Endothelial cell of umbilical vein (primary cell): Measurements from ENCODE around the gene EPAS1.

ENCODE experiments used
- CTCF ChIP-seq, 2 donors: IDR thresholded peaks; 1 replicate in 1 of 2; 2 replicates in 1 of 2; pipeline ENCODE4 v1.5.1; 2011; ENCODE audit warnings: low read length in 2 of 2, mild to moderate bottlenecking in 2 of 2, moderate library complexity in 2 of 2, control low read depth in 1 of 2, inconsistent platforms in 1 of 2, low read depth in 1 of 2; ENCODE audit not compliant: insufficient read depth in 1 of 2; ENCODE audit errors: extremely low read depth in 1 of 2
- EZH2 ChIP-seq: IDR thresholded peaks from 2 replicates; pipeline ENCODE4 v1.6.1; 2012; ENCODE audit warnings: borderline replicate concordance, low read depth, mild to moderate bottlenecking, moderate library complexity, low read length, inconsistent platforms; ENCODE audit not compliant: severe bottlenecking
- GATA2 ChIP-seq: IDR thresholded peaks from 2 replicates; pipeline ENCODE4 v1.7.0; 2011; ENCODE audit warnings: low read depth, mild to moderate bottlenecking, moderate library complexity, mixed read lengths, low read length; ENCODE audit not compliant: insufficient read length, insufficient read depth
- JUN ChIP-seq: IDR thresholded peaks from 2 replicates; pipeline ENCODE4 v1.6.1; 2011; ENCODE audit warnings: borderline replicate concordance, low read depth; ENCODE audit not compliant: insufficient read length, insufficient read depth
- MYC ChIP-seq: IDR thresholded peaks from one replicate; pipeline ENCODE4 v1.6.1; 2011; ENCODE audit warnings: mild to moderate bottlenecking, low read depth, low read length
- POLR2A ChIP-seq: IDR thresholded peaks from 2 replicates; pipeline ENCODE4 v1.6.1; 2012; ENCODE audit warnings: low read depth, mild to moderate bottlenecking, control low read depth, low read length
- POLR2AphosphoS5 ChIP-seq: IDR thresholded peaks from 2 replicates; pipeline ENCODE4 v1.6.1; 2012; ENCODE audit warnings: low read depth, mild to moderate bottlenecking, control low read depth, low read length, moderate library complexity; ENCODE audit not compliant: insufficient read depth

- no peak for TF ChIP-seq CTCF (IDR thresholded peaks at IDR 0.05; ENCODE audit: extremely low read depth in 1 of 2, insufficient read depth in 1 of 2, low read depth in 1 of 2, low read length in 2 of 2)
- TF ChIP-seq POLR2A, result no peak
- no peak for TF ChIP-seq EZH2
- TF ChIP-seq MYC, result no peak
- TF ChIP-seq POLR2AphosphoS5, result no peak
- no peak for TF ChIP-seq GATA2
- TF ChIP-seq JUN, result no peak
Measured at GRCh38 chr2:46384457-46384815, 87.2 kb downstream of the EPAS1 start.
